Panc1 (cell line): ENCODE measurements around the gene MACROD2. TPM values are rescaled to one million over a fixed set of nuclear protein-coding genes. Genes with fewer than 3 reads are reported as not detected.

Experiments used
- ATAC-seq: fragments of 200-7000 bp; cut with Tn5 transposase; 2 replicates; pipeline ENCODE4 v1.9.1; 2020; ENCODE audit warnings: mild to moderate bottlenecking, moderate library complexity
- BruUV-seq: library from RNA; stranded (reverse); fragments of 400-500 nt; replicated peaks from 2 replicates; lab custom pipeline; 2021; lab: Mats Ljungman, UMichigan
- CTCF ChIA-PET: fragments of 300-600 bp; sonication (Branson Sonifier 250); formaldehyde crosslinking; loops from one replicate; lab custom pipeline; 2022; ENCODE audit warnings: antibody characterized with exemption; lab: Charles Lee
- POLR2A ChIA-PET: fragments of 300-600 bp; sonication (Branson Sonifier 250); formaldehyde crosslinking; loops from one replicate; lab custom pipeline; 2022; ENCODE audit warnings: antibody characterized with exemption; lab: Charles Lee
- DNase-seq: peaks from one replicate; pipeline ENCODE4 v3.0.0-alpha.2; 2010; ENCODE audit warnings: low read depth, low spot score
- H3K27ac ChIP-seq: 2 replicates; pipeline ENCODE4 v1.5.1; 2011; ENCODE audit warnings: mild to moderate bottlenecking, low read length, inconsistent platforms
- H3K27me3 ChIP-seq: fragments of 200-500 bp; sonication (Bioruptor generic); 2 replicates; pipeline ENCODE4 v1.6.0; 2014; ENCODE audit warnings: low read length, inconsistent platforms; ENCODE audit not compliant: control insufficient read depth, insufficient read depth
- H3K36me3 ChIP-seq: fragments of 200-500 bp; sonication (Bioruptor generic); 2 replicates; pipeline ENCODE4 v1.5.1; 2014; ENCODE audit warnings: inconsistent platforms, mild to moderate bottlenecking, low read length, moderate library complexity; ENCODE audit not compliant: control insufficient read depth, insufficient read depth
- H3K4me1 ChIP-seq: 2 replicates; pipeline ENCODE4 v1.5.1; 2011; ENCODE audit warnings: inconsistent platforms, mild to moderate bottlenecking, low read length, moderate library complexity; ENCODE audit not compliant: control insufficient read depth, insufficient read depth
- H3K4me3 ChIP-seq, 2 experiments: 2 replicates each; pipeline ENCODE4 v1.5.1; 2011 to 2012; ENCODE audit warnings: low read depth in 2 of 2, low read length in 2 of 2, mild to moderate bottlenecking in 2 of 2, inconsistent platforms in 1 of 2, moderate library complexity in 1 of 2
- H3K9me3 ChIP-seq: fragments of 200-500 bp; sonication (Bioruptor generic); 2 replicates; pipeline ENCODE4 v1.5.1; 2014; ENCODE audit warnings: low read depth, mild to moderate bottlenecking, inconsistent platforms, low read length, moderate library complexity; ENCODE audit not compliant: control insufficient read depth, insufficient read depth
- CTCF ChIP-seq: fragments of 450-650 bp; IDR thresholded peaks from 2 replicates; pipeline ENCODE4 v1.5.1; 2017; ENCODE audit warnings: mild to moderate bottlenecking
- POLR2AphosphoS5 ChIP-seq: IDR thresholded peaks from 2 replicates; pipeline ENCODE4 v1.6.1; 2012; ENCODE audit warnings: mild to moderate bottlenecking, low read depth, low read length, moderate library complexity
- SIN3A ChIP-seq: IDR thresholded peaks from 2 replicates; pipeline ENCODE4 v1.6.1; 2012; ENCODE audit warnings: low read depth, mild to moderate bottlenecking, low read length, moderate library complexity, borderline replicate concordance; ENCODE audit not compliant: insufficient read depth
- TCF7L2 ChIP-seq: IDR thresholded peaks from 2 replicates; pipeline ENCODE4 v1.6.1; 2011; ENCODE audit warnings: mild to moderate bottlenecking, low read depth, low read length, inconsistent platforms
- in situ Hi-C: cut with HindIII; loops from 2 replicates; pipeline ENCODE4 v1.10.0; 2016; ENCODE audit warnings: low sequenced_read_pairs, low pct_unique_long_range_greater_than_20kb
- intact Hi-C: fragments of 100-400 bp; cut with micrococcal nuclease; formaldehyde crosslinking; loops from one replicate; pipeline ENCODE4 v1.10.0; 2022; ENCODE audit not compliant: unreplicated experiment
- total RNA-seq: library from RNA; stranded (reverse); gene quantifications from one replicate; pipeline ENCODE4 v1.2.1, GENCODE V29; 2021; ENCODE audit not compliant: unreplicated experiment
- TF ChIP-seq, protein P1 (sequence below), 2 experiments: IDR thresholded peaks; 2 replicates each; pipeline ENCODE4 v1.6.1; 2011 to 2012; ENCODE audit warnings: low read depth in 2 of 2, control low read depth in 1 of 2, low read length in 1 of 2, mild to moderate bottlenecking in 1 of 2, moderate library complexity in 1 of 2; ENCODE audit not compliant: insufficient read depth in 1 of 2

MACROD2 gene
- total RNA-seq, 1 experiment from 2014 or later, result 1.2 TPM

DNA sequence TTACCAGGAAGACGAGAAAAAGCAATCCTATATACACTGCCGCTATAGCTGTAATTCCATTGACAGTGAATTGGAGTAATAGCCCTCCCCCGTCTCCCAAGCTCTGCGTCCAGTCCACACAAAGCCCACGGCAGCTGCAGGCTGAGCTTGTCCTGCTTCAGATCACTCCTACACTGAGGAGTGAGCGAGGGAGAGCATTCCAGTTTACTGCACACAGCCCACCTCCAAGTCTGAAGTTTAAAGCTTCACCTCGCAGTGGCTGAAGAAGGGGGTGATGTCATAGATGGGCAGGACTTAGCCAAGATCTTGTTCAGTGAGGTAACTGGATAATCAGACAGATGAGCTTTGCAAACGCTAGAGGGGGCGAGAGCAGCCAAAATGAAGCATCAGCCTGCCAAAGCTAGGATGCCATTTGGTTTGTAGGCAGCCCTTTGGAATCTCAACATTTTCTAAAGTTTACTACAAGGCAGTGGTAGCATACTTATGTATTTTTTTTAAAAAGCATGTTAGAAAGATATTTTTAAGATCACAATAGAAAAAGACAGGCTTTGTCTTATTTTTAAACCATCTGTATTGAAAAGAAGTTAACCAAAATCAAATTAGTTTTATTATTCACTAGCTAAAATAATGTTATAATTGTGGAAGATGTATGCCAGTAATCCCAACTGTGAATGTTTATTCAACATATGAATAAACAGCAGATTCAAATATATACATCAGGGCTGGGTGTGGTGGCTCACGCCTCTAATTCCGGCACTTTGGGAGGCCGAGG lies 342.3 kb downstream of the MACROD2 start, which contains the start of gene FLRT3:
Gene FLRT3, minus strand, starts transcription at position 213 of the 772 bp plus-strand sequence. CDS start 10,106 bp downstream, outside the sequence.
- no peak within 1 kb of the TSS for H3K27ac ChIP-seq
- in situ Hi-C loops, result no loop called here
- POLR2A ChIA-PET, result no interaction called here

DNA sequence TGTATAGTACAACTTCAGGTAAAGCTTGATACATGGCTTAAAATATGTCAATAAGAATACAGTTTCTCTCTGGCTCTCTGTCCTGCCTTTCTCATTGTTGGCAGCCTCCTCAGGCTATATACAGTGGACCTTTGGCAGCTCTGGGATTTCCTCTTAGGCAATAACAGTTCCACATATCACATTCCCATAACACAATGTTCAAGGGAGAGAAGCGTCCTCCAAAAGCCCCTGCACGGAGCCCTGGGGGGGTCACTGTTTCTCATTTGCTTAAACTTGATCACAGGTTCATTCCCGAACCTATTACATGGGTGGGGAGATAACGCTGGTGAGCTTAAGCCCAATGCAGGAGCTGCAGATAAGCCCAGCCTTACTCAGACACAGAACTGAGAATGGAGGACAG lies 346.5 kb downstream of the MACROD2 start:
- in situ Hi-C loops (no loop called here), intact Hi-C loops (no loop called here)
- Histone ChIP-seq H3K27ac (no peak overlapping the region), H3K9me3 (no peaks in the 10 kb centered on the region), H3K27me3 (no peaks in the 10 kb centered on the region), H3K36me3 (no peaks in the 10 kb centered on the region), H3K4me3 (no peak overlapping the region), H3K4me1 (no peaks in the 10 kb centered on the region)
- ChIA-PET POLR2A (no interaction called here), CTCF (no interaction called here)
- ATAC-seq (no peak), DNase-seq (no peak)
- no TSS peak for BruUV-seq
- TF ChIP-seq TCF7L2, result no peak
- TF ChIP-seq POLR2AphosphoS5, result no peak
- TF ChIP-seq, protein P1, sequence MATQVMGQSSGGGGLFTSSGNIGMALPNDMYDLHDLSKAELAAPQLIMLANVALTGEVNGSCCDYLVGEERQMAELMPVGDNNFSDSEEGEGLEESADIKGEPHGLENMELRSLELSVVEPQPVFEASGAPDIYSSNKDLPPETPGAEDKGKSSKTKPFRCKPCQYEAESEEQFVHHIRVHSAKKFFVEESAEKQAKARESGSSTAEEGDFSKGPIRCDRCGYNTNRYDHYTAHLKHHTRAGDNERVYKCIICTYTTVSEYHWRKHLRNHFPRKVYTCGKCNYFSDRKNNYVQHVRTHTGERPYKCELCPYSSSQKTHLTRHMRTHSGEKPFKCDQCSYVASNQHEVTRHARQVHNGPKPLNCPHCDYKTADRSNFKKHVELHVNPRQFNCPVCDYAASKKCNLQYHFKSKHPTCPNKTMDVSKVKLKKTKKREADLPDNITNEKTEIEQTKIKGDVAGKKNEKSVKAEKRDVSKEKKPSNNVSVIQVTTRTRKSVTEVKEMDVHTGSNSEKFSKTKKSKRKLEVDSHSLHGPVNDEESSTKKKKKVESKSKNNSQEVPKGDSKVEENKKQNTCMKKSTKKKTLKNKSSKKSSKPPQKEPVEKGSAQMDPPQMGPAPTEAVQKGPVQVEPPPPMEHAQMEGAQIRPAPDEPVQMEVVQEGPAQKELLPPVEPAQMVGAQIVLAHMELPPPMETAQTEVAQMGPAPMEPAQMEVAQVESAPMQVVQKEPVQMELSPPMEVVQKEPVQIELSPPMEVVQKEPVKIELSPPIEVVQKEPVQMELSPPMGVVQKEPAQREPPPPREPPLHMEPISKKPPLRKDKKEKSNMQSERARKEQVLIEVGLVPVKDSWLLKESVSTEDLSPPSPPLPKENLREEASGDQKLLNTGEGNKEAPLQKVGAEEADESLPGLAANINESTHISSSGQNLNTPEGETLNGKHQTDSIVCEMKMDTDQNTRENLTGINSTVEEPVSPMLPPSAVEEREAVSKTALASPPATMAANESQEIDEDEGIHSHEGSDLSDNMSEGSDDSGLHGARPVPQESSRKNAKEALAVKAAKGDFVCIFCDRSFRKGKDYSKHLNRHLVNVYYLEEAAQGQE (IDR thresholded peaks at IDR 0.05; ENCODE audit: insufficient read depth in 1 of 2, low read depth in 2 of 2, low read length in 1 of 2), result no peak
- no peak for TF ChIP-seq SIN3A
- TF ChIP-seq CTCF, result no peak

More for the DNA sequence above, 342.3 kb downstream of the MACROD2 start, which contains the start of gene FLRT3:
- no peaks in the 10 kb centered on the region for H3K27me3 ChIP-seq
- H3K4me1 ChIP-seq, result no peaks in the 10 kb centered on the region
- H3K4me3 ChIP-seq, result peak within 1 kb of the TSS; percentile 26 to 33
- H3K36me3 ChIP-seq, result no peaks in the 10 kb centered on the region
- peak; percentile 78 for DNase-seq
- intact Hi-C loops, result no loop called here
- no TSS peak for BruUV-seq
- H3K9me3 ChIP-seq, result no peaks in the 10 kb centered on the region
- ATAC-seq, result peak; percentile 95
- CTCF ChIA-PET, result interaction anchor here (0.6 kb wide), 1 partner anchor 13 kb away, joined by 3 read pairs; no protein-coding TSS in a partner anchor
- TF ChIP-seq SIN3A (no peak), POLR2AphosphoS5 (no peak), CTCF (peak; percentile 75)
